IPS-NIHi11 (cell line): ENCODE measurements around the gene SLC16A12.
A peak's percentile ranks its signal among the peaks of the same experiment; 100 is the strongest.
"Not testable (repeated sequence)": the region's sequence is repeated elsewhere in the genome, so short reads cannot be mapped to it uniquely, and the experiment has no call there.

Experiments used
- DNase-seq: peaks from one replicate; pipeline ENCODE4 v3.0.0; 2012; ENCODE audit warnings: mixed read lengths, low spot score

Gene SLC16A12

DNA sequence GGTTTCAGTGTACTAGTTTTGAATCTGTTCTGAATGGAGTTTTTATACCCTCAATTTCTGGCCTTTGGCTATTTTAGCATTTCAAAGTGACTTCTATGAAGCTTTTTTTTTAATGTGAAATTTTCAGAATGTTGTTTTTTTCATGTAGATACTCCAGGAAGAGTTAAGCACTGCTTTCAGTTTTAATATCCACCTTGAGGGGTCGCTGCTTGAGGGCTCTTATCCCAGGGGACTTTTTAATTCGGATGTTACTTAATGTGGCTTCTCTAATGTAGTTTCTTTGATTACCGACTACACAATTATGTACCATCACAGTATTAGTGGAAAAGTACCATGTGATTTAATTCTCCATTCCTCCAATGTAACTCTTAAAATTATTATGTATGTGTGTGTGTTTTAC lies 115.8 kb downstream of the SLC16A12 start:
- DNase-seq, result no peak

DNA sequence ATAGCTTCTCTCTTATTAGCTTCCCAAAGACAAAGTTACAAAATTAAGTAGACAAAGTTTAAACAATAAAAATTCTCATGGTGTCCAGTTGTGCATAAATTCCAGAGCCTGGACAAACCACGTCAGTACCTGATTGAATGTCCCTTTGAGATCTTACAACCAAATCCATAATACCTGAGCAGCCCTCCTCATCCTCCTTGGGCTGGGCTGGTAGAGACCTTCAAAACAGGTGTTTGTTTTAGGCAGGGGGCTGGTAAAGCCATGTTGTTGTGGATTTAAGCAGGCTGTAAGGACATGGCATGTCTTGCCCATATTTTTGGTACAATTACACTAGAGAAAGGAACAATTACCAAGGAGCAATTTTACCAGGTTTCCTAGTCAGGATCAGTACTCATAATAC lies 118.9 kb downstream of the SLC16A12 start:
- no peak for DNase-seq

DNA sequence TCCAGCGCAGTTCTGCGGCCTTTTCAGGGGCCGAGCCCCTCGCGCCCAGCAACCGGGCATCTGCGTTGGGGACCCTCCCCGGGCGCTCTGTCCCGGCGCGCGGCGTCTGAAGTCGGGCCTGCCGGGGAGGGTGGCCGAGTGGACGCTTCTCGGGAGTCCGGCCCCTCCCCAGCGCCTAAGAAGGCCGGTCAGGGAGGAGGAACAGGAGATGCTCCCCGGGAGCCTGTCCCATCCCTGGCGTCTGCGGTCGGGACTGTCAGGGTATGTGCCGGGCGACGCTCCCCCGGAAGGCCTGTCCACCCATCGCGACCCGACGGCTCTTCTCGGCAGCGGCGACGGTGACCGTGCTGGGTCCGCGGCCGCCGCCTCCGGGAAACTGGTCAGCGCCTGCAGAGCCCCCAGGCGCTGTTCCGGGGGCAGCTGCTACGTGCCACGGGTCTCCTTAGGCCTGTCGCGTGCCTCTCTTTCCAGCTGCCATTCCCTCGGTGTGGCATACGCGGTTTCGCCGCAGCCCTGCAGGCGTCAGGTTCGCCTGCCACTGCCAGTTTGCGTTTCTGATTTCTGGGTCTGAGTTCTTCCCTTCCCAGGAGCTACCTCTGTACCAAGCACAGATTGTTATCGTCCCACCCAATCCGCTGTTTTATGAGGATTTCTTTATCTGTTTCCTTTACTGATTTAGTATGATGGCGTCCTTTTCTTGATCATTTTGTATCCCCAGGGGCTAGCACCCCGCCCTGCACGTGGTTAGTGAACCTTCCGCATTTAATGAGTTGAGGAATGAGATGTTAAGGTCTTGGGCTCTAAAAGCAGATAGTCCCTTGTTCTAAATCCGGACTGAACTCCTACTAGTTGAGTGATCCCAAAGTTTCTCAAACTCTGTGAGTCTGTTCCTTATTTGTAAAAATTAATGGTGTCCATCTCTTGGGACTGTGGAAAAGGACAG lies 120.2 kb downstream of the SLC16A12 start:
- DNase-seq, result peak; percentile 43

DNA sequence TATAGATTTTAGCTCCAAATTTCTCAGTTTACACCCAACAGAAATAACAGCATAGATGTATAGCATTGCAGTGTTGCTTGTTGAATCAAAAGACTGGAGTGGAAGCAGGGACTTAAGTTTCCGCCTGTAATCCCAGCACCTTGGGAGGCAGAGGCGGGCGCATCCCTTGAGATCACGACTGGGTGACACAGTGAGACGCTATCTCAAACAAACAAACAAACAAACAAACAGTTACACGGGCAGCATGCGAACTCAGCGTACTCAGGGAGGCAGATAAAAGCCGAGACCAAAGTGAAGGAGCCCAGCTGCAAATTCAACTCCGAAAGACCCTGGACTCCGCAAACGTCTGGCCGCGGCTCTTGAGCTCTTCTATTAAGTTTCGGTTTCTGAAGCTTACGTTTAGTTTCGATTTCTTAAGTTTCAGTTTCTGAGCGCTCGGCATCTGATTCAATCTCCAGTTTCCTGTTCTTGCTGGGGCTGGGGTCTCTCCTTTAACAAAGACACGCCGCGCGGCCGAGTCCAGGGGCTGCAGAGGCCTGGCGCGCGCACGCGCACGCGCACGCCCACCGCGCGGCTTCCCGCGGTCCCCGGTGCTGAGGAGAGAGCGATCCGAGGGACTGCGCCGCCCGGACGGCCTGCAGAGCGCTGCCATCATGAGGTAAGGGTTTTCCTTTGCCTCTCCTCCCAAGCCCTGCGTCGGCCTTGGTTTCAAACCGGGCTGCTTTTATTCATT lies 121.1 kb downstream of the SLC16A12 start, which contains the start of gene IFIT5:
TSS of gene IFIT5 (plus strand) at position 423 of the 733 bp plus-strand sequence. CDS start at position 654, 231 bp downstream.
- peak; percentile 87 for DNase-seq

DNA sequence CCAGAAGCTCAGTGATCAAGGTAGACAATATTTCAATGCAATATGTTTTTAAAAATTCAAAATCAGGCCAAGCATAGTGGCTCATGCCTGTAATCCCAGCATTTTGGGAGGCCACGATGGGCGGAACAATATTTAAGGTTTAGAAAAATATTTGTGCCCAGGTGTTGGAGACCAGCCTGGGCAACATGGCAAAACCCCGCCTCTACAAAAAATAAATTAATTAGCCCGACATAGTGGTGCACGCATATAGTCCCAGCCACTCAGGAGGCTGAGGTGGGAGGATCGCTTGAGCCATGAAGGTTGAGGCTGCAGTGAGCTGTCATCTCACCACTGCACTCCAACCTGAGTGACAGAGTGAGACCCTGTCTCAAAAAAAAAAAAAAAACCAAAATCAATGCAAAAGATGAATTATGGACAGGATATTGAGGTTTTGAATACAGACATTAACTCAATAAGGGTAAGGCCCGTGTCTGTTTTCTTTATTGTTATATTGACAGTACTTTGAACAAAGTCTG lies 121.9 kb downstream of the SLC16A12 start:
- no peak for DNase-seq

DNA sequence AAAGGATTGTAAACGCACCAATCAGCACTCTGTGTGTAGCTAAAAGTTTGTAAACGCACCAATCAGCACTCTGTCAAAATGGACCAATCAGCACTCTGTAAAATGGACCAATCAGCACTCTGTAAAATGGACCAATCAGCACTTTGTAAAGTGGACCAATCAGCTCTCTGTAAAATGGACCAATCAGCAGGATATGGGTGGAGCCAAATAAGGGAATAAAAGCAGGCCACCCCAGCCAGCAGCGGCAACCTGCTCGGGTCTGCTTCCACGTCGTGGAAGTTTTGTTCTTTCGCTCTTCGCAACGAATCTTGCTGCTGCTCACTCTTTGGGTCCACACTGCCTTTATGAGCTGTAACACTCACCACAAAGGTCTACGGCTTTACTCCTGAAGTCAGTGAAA lies 123.1 kb downstream of the SLC16A12 start:
- not testable (repeated sequence) for DNase-seq

DNA sequence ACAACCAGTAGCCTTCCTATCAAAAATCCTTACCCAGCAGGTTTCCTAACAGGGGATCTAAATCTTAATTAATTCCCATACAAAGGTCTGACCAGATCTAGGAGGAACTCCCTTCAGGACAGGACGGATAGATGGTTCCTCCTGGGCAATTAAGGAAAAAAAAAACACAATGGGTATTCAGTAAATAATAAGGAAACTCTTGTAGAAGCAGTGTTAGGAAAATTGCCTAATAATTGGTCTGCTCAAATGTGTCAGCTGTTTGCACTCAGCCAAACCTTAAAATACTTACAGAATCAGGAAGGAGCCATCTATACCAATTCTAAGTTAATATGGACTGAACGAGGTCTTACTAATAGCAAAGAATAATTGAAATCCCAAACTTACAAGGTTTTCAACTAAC lies 124.3 kb downstream of the SLC16A12 start:
- DNase-seq, result not testable (repeated sequence)

DNA sequence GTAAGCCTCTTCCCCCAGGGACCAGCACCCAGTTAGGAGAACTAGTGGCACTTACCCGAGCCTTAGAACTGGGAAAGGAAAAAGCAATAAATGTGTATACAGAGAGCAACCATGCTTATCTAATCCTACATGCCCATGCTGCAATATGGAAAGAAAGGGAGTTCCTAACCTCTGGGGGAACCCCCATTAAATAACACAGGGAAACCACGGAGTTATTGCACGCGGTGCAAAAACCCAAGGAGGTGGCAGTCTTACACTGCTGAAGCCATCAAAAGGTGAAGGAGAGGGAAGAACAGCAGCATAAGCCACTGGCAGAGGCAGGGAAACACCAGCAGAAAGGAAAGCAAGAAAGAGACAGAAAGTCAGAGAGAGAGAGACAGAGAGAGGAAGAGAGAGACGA lies 124.8 kb downstream of the SLC16A12 start:
- DNase-seq, result not testable (repeated sequence)

DNA sequence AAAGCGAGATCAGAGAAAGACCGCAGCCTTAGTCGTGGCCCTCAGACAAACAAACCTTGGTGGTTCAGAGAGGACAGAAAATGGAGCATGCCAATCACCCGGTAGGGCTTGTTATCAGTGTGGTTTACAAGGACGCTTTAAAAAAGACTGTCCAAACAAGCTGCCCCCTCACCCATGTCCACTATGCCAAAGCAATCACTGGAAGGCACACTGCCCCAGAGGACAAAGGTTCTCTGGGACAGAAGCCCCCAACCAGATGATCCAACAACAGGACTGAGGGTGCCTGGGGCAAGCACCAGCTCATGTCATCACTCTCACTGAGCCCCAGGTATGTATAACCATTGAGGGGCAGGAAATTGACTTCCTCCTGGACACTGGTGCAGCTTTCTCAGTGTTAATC lies 126.1 kb downstream of the SLC16A12 start:
- DNase-seq, result not testable (repeated sequence)

DNA sequence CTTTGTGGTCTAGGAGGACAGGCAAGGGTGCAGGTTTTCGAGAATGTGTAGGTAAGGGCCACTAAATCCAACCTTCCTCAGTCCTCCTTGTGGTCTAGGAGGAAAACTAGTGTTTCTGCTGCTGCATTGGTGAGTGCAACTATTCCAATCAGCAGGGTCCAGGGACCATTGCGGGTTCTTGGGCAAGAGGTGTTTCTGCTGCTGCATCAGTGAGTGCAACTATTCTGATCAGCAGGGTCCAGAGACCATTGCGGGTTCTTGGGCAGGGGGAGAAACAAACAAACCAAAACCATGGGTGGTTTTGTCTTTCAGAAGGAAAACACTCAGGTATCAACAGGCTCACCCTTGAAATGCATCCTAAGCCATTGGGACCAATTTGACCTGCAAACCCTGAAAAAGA lies 127.6 kb downstream of the SLC16A12 start:
- not testable (repeated sequence) for DNase-seq

DNA sequence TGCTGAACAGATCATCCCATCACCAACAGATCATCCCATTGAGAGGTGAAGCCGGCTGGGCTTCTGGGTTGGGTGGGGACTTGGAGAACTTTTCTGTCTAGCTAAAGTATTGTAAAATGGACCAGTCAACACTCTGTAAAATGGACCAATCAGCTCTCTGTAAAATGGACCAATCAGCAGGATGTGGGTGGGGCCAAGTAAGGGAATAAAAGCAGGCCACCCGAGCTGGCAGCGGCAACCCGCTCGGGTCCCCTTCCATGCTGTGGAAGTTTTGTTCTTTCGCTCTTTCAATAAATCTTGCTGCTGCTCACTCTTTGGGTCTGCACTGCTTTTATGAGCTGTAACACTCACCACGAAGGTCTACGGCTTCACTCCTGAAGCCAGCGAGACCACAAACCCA lies 129.2 kb downstream of the SLC16A12 start:
- not testable (repeated sequence) for DNase-seq

DNA sequence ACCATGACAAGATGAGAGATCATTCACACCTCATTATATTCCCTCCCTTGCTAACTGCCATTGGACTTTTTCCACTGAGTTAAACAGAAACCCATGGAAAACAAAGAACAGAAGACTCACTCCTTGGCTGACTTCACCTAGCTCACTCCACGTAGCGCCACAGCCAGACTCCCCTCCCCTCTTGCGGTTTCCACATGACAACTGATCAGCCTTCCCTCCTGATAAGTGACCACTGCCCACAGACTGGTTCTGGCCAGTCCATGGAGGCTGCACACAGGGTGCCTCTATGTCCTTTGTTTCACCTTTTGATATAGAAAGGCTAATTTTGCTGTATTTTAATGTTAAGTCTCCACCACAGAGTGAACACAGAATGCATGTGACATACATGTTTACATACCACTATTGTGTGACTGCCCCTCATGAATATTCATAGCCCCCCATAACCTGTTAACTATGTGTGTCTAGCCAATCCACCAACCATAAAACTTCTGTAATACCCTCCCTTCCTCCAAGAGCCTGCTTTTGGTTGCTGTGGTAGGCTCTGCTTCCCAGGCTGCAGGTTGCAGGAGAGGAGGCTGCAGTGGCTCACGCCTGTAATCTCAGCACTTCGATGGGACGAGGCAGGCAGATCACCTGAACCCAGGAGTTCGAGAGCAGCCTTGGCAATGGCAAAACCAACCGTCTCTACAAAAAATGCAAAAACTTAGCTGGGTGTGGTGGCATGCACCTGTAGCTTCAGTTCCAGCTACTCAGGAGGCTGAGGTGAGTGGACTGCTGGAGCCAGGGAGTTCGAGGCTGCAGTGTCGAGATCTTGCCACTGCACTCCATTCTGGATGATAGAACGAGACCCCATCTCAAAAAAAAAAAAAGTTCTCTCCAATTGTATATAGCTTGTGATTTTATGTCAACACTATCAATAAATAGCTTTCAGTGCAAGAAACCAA lies 131.0 kb downstream of the SLC16A12 start:
- no peak for DNase-seq

DNA sequence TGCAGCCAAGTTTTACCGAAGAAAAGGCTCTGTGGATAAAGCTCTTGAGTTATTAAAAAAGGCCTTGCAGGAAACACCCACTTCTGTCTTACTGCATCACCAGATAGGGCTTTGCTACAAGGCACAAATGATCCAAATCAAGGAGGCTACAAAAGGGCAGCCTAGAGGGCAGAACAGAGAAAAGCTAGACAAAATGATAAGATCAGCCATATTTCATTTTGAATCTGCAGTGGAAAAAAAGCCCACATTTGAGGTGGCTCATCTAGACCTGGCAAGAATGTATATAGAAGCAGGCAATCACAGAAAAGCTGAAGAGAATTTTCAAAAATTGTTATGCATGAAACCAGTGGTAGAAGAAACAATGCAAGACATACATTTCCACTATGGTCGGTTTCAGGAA lies 132.4 kb downstream of the SLC16A12 start:
- no peak for DNase-seq

DNA sequence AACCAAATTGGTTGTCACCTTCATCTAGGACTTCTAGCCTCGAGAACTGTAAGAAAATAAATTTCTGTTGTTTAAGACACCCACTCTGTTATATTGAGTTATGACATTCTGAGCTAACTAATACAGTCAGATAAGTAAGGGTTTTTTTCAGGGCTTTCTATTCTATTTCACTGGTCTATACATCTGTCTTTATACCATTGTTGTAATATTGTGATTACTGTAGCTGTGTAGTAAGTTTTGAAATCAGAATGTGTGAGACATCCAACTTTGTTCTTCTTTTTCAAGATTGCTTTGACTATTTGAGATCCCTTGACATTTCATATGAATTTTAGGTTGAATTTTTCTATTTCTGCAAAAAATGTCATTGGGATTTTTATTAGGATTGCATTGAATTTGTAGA lies 135.4 kb downstream of the SLC16A12 start:
- no peak for DNase-seq

DNA sequence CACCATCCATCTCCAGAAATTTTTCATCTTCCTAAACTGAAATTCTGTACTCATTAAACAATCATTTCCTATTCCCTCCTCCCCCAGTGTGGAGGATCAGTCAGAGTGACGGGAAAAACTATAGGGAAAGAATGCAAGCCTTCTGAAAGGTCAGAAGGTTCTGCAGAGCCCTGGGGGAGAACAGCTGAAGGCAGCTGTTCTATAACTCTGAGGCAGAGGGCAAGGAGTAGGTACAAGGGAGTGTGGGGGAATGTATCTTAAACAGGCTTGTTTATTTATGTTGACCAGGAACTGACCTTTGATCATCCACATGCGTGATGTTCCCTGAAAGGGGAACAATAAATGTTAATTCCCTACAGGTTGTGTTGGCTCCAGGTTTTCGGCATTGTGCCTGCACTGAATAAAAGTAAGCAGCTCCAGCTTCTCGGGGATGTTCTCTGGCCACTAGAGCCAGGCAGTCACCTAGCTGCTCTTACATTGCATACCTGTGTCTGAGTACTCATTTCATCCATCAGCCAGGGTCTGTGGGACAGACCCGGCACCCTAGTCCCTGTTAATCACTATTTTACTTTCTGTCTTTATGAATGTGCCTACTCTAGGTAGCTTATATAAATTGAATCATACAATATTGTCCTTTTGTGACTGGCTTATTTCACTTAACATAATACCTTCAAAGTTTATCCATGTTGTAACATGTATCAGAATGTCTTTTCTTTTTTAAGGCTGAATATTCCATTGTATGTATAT lies 137.2 kb downstream of the SLC16A12 start:
- DNase-seq, result no peak

DNA sequence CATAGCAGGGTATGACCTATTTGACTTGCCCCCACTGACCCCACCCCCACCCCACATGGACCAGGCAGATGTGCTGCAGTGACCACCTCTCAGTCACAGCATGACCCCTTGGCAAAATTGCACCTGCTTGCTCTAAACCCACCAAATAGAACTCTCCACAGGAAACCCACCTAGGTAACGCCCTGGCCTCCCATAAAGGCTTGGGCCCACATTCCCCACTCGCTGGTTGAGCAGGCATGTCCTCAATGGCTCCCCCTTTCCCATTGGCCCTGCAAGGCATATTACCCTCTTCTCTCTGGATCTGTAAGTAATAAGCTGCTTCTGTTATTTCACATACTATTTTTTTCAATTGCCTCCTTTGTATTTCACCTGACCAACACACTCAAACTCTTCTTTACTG lies 140.3 kb downstream of the SLC16A12 start:
- no peak for DNase-seq

DNA sequence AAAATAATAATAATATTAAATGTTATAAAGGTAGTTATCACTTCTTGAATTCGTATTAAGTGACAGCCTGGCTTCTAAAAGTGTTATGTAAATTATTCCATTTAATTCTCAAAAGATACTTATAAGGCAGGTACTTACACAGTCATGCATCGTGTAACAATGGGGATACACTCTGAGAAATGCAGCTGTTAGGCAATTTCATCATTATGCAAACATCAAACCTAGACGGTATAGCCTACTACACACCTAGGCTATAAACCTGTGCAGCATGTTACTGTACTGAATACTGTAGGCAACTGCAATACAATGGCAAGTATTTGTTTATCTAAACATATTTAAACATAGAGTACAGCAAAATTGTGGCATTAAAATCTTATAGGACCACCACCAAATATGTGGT lies 141.5 kb downstream of the SLC16A12 start:
- DNase-seq, result no peak

DNA sequence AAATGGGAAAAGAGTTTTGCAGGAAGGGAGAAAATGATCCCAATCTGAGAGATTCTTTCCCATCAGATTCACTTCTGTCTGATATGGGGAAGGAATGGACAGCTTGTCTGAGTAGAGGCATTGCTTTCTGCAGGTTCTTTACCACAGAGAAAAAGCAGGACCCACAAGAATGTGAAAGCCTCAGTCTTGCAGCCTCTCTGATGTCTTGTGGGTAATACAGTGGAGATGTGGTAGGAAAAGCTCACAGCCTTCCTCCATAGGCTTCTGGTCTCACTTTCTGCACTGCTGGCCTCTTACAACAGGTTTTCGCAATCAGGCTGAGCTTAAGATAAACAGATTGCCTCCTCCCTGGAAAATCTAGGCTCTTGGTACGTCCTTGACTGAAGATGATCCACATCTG lies 142.4 kb downstream of the SLC16A12 start:
- no peak for DNase-seq

DNA sequence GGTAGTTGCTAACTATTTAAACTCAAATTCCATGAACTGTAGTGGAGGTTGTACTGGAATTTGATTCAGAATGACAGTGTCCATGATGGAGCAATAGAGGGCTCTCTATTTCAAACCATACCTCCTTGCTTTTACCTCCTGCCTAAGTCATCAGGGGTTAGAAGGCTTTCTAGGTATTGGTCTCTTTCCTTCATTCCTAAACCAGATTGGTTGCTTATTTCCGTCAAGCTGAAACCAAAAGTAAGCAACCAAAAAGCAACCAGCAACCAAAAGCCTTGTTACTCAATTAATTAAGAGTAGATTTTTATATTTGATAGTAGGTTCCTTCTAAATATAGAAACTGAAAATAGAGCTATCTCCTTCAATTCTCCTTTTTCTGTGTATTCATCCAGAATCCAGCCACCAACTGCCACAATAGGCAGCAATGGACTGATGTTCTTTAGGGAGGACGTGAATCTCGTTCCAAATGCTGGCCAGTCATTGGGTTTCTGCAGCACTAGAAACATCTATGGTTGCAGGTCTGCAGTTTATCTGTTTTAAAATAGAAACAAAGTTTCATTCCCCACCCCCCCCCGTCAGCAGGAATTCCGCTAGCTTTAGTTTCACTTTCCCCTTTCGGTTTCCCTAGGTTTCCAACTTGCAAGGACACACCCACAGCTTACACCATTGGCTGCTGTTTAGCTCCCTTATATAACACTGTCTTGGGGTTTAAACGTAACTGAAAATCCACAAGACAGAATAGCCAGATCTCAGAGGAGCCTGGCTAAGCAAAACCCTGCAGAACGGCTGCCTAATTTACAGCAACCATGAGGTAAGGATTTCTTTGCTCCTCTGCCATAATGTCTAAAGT lies 143.3 kb downstream of the SLC16A12 start, which contains the start of gene IFIT1:
TSS of gene IFIT1 (plus strand) at position 717 of the 850 bp plus-strand sequence. CDS start at position 807, 90 bp downstream.
- peak; percentile 73 for DNase-seq

DNA sequence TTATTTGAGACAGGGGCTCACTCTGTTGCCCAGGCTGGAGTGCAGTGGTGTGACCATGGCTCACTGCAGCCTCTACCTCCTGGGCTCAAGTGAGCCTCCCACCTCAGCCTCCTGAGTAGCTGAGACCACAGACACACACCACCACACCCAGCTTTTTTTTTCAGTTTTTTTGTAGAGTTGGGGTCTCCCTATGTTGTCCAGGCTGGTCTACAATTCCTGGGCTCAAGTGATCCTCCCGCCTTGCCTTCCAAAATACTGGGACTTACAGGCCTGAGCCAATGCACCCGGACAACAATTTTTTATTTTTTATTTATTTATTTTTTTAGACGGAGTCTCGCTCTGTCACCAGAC lies 144.2 kb downstream of the SLC16A12 start:
- DNase-seq, result not testable (repeated sequence)
